HEK293 (cell line): Measurements from ENCODE around the gene ALDH1B1.

Source experiments
- CTCF ChIA-PET: fragments of 350-600 bp; formaldehyde crosslinking; extraction: SDS; loops from one replicate; lab custom pipeline; 2021; ENCODE audit warnings: antibody characterized with exemption; lab: Yijun Ruan, JAX
- POLR2A ChIA-PET: fragments of 300-600 bp; formaldehyde crosslinking; extraction: SDS; loops from one replicate; lab custom pipeline; 2020; ENCODE audit warnings: antibody characterized with exemption, inconsistent platforms; lab: Yijun Ruan, JAX
- H3K27ac ChIP-seq: fragments of 200-500 bp; sonication (Bioruptor generic); 2 replicates; pipeline ENCODE4 v1.5.1; 2014; ENCODE audit warnings: low read depth, low read length, control low read depth, inconsistent platforms; ENCODE audit errors: extremely low read depth
- H3K36me3 ChIP-seq, 2 experiments: fragments of 200-500 bp in 1 of 2; sonication (Bioruptor generic) in 1 of 2; 1 replicate in 1 of 2; 2 replicates in 1 of 2; pipeline ENCODE4 v1.5.1; 2014 to 2017; ENCODE audit warnings: inconsistent platforms in 2 of 2, low read length in 2 of 2; ENCODE audit not compliant: control insufficient read depth in 2 of 2, insufficient read depth in 1 of 2
- H3K4me1 ChIP-seq: fragments of 200-500 bp; sonication (Bioruptor generic); 2 replicates; pipeline ENCODE4 v1.5.1; 2014; ENCODE audit warnings: mild to moderate bottlenecking, low read length, inconsistent platforms; ENCODE audit not compliant: control insufficient read depth, insufficient read depth
- H3K4me3 ChIP-seq: 2 replicates; pipeline ENCODE4 v1.5.1; 2011; ENCODE audit warnings: low read depth, mild to moderate bottlenecking, control low read depth, low read length, moderate library complexity
- H3K9me3 ChIP-seq: fragments of 200-500 bp; sonication (Bioruptor generic); 2 replicates; pipeline ENCODE4 v1.5.1; 2014; ENCODE audit warnings: low read depth, low read length, inconsistent platforms; ENCODE audit not compliant: control insufficient read depth, insufficient read depth
- ELK4 ChIP-seq: IDR thresholded peaks from 2 replicates; pipeline ENCODE4 v1.6.1; 2011; ENCODE audit warnings: mild to moderate bottlenecking, low read depth, low read length, borderline replicate concordance
- GLIS2 ChIP-seq: fragments of 450-650 bp; formaldehyde crosslinking; IDR thresholded peaks from 2 replicates; pipeline ENCODE4 v1.5.1; 2016; ENCODE audit warnings: missing biosample characterization, missing genetic modification characterization
- KLF17 ChIP-seq: fragments of 450-650 bp; formaldehyde crosslinking; IDR thresholded peaks from 2 replicates; pipeline ENCODE4 v1.5.1; 2016; ENCODE audit warnings: missing biosample characterization, missing genetic modification characterization
- KLF8 ChIP-seq: fragments of 450-650 bp; formaldehyde crosslinking; IDR thresholded peaks from 2 replicates; pipeline ENCODE4 v1.5.1; 2016; ENCODE audit warnings: missing biosample characterization, missing genetic modification characterization
- PRDM1 ChIP-seq: fragments of 450-650 bp; formaldehyde crosslinking; IDR thresholded peaks from 2 replicates; pipeline ENCODE4; 2016; ENCODE audit warnings: missing biosample characterization, missing genetic modification characterization
- SETDB1 ChIP-seq: IDR thresholded peaks from one replicate; pipeline ENCODE4 v1.6.1; 2017; ENCODE audit warnings: mild to moderate bottlenecking, low read length, moderate library complexity, mixed read lengths; ENCODE audit not compliant: insufficient read length
- SP2 ChIP-seq: fragments of 450-650 bp; formaldehyde crosslinking; IDR thresholded peaks from 2 replicates; pipeline ENCODE4 v1.5.1; 2016; ENCODE audit warnings: missing biosample characterization, missing genetic modification characterization
- TSHZ1 ChIP-seq: fragments of 450-650 bp; formaldehyde crosslinking; IDR thresholded peaks from 2 replicates; pipeline ENCODE4 v1.5.1; 2016; ENCODE audit warnings: missing biosample characterization, missing genetic modification characterization, borderline replicate concordance
- ZBTB20 ChIP-seq: fragments of 450-650 bp; formaldehyde crosslinking; IDR thresholded peaks from 2 replicates; pipeline ENCODE4 v1.5.1; 2016; ENCODE audit warnings: missing biosample characterization, missing genetic modification characterization
- ZBTB48 ChIP-seq: fragments of 450-650 bp; formaldehyde crosslinking; IDR thresholded peaks from 2 replicates; pipeline ENCODE4 v1.5.1; 2016; ENCODE audit warnings: missing biosample characterization, missing genetic modification characterization
- ZFHX2 ChIP-seq: fragments of 450-650 bp; formaldehyde crosslinking; conservative IDR thresholded peaks from 2 replicates; pipeline ENCODE4 v1.5.1; 2016; ENCODE audit warnings: missing biosample characterization, missing genetic modification characterization
- ZNF121 ChIP-seq: fragments of 450-650 bp; formaldehyde crosslinking; IDR thresholded peaks from 2 replicates; pipeline ENCODE4 v1.5.1; 2016; ENCODE audit warnings: missing biosample characterization, missing genetic modification characterization
- ZNF155 ChIP-seq: fragments of 450-650 bp; formaldehyde crosslinking; IDR thresholded peaks from 2 replicates; pipeline ENCODE4 v1.5.1; 2016; ENCODE audit warnings: missing biosample characterization, missing genetic modification characterization
- ZNF214 ChIP-seq: fragments of 450-650 bp; formaldehyde crosslinking; IDR thresholded peaks from 2 replicates; pipeline ENCODE4 v1.5.1; 2017; ENCODE audit warnings: missing biosample characterization, mild to moderate bottlenecking, missing genetic modification characterization, borderline replicate concordance
- ZNF350 ChIP-seq: fragments of 450-650 bp; formaldehyde crosslinking; IDR thresholded peaks from 2 replicates; pipeline ENCODE4 v1.5.0; 2017; ENCODE audit warnings: missing biosample characterization, mild to moderate bottlenecking, missing genetic modification characterization
- ZNF433 ChIP-seq: fragments of 450-650 bp; formaldehyde crosslinking; IDR thresholded peaks from 2 replicates; pipeline ENCODE4 v1.5.1; 2016; ENCODE audit warnings: missing biosample characterization, missing genetic modification characterization, low read depth
- ZNF510 ChIP-seq: fragments of 450-650 bp; formaldehyde crosslinking; IDR thresholded peaks from 2 replicates; pipeline ENCODE4 v1.5.1; 2018; ENCODE audit warnings: mild to moderate bottlenecking, missing genetic modification characterization, missing biosample characterization; ENCODE audit not compliant: insufficient replicate concordance
- ZNF549 ChIP-seq: fragments of 450-650 bp; IDR thresholded peaks from 2 replicates; pipeline ENCODE4 v1.5.1; 2018; ENCODE audit warnings: missing biosample characterization, missing genetic modification characterization, mild to moderate bottlenecking, inconsistent platforms, moderate library complexity
- ZNF624 ChIP-seq: fragments of 450-650 bp; formaldehyde crosslinking; IDR thresholded peaks from 2 replicates; pipeline ENCODE4 v1.5.1; 2017; ENCODE audit warnings: missing biosample characterization, missing genetic modification characterization
- ZNF843 ChIP-seq: fragments of 450-650 bp; formaldehyde crosslinking; IDR thresholded peaks from 2 replicates; pipeline ENCODE4 v1.5.1; 2016; ENCODE audit warnings: missing biosample characterization, missing genetic modification characterization
- ZSCAN4 ChIP-seq: fragments of 450-650 bp; formaldehyde crosslinking; IDR thresholded peaks from 2 replicates; pipeline ENCODE4 v1.5.1; 2017; ENCODE audit warnings: missing biosample characterization, missing genetic modification characterization
- TF ChIP-seq, protein P1 (sequence below): fragments of 450-650 bp; formaldehyde crosslinking; conservative IDR thresholded peaks from 2 replicates; pipeline ENCODE4 v1.5.1; 2016; ENCODE audit warnings: low read depth, missing biosample characterization, missing genetic modification characterization

Gene ALDH1B1

DNA sequence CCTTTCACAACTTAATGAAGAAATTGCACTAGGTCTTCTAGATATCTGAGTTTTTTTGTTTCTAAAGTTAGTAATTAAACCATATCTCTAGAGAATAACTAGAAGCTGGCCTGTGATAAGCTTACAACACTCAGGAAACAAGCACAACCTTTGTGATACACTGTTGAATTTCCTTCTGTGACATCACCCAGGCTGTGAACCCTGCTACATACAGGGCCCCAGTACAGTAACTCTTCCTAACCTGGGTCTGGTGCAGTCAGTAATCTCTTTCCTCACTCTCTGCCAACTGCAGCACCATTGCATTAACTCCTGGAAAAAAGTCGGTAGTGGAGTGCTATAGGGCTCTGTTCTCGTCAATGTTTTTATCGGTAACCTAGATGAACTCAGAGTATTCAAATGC lies 42.4 kb downstream of the ALDH1B1 start:
- H3K4me3 ChIP-seq = no peak overlapping the region
- H3K4me1 ChIP-seq = no peaks in the 10 kb centered on the region
- TF ChIP-seq ZNF433 (tag by site-specific recombination) = no peak
- TF ChIP-seq PRDM1 (tag by site-specific recombination) = no peak
- TF ChIP-seq ZSCAN4 (tag by site-specific recombination) = no peak
- no peak for TF ChIP-seq ZNF214
- no peaks in the 10 kb centered on the region for H3K36me3 ChIP-seq
- ChIA-PET POLR2A (no interaction called here), CTCF (interaction anchor here (0.6 to 6.5 kb wide), 4 partner anchors 9 to 46 kb away, joined by 3 to 58 read pairs (median 3); no protein-coding TSS in a partner anchor)
- H3K9me3 ChIP-seq = no peaks in the 10 kb centered on the region
- H3K27ac ChIP-seq = no peak overlapping the region

GRCh38 chr9:38435521-38435920 lies 43.0 kb downstream of the ALDH1B1 start:
- ChIA-PET POLR2A (no interaction called here), CTCF (interaction anchor here (1.1 to 6.5 kb wide), 3 partner anchors 14 to 47 kb away, joined by 3 to 58 read pairs (median 3); no protein-coding TSS in a partner anchor)
- Histone ChIP-seq H3K4me1 (no peaks in the 10 kb centered on the region), H3K27ac (no peak overlapping the region), H3K9me3 (no peaks in the 10 kb centered on the region), H3K4me3 (no peak overlapping the region), H3K36me3 (no peaks in the 10 kb centered on the region)
- TF ChIP-seq ZFHX2 (tag by site-specific recombination) = no peak
- TF ChIP-seq ZNF510 (tag by site-specific recombination) = no peak
- TF ChIP-seq SP2 (tag by site-specific recombination) = no peak
- no peak for TF ChIP-seq ZNF350 (tag by site-specific recombination)
- TF ChIP-seq ZNF121 (tag by site-specific recombination) = no peak
- TF ChIP-seq ZBTB20 (tag by site-specific recombination) = no peak
- TF ChIP-seq ZBTB48 (tag by site-specific recombination) = no peak
- no peak for TF ChIP-seq ZNF843
- no peak for TF ChIP-seq ZNF214
- no peak for TF ChIP-seq ZNF155
- TF ChIP-seq KLF17 (tag by site-specific recombination) = no peak
- no peak for TF ChIP-seq ZNF624 (tag by site-specific recombination)
- TF ChIP-seq ZNF549 (tag by site-specific recombination) = no peak
- TF ChIP-seq TSHZ1 (tag by site-specific recombination) = no peak
- TF ChIP-seq, protein P1, sequence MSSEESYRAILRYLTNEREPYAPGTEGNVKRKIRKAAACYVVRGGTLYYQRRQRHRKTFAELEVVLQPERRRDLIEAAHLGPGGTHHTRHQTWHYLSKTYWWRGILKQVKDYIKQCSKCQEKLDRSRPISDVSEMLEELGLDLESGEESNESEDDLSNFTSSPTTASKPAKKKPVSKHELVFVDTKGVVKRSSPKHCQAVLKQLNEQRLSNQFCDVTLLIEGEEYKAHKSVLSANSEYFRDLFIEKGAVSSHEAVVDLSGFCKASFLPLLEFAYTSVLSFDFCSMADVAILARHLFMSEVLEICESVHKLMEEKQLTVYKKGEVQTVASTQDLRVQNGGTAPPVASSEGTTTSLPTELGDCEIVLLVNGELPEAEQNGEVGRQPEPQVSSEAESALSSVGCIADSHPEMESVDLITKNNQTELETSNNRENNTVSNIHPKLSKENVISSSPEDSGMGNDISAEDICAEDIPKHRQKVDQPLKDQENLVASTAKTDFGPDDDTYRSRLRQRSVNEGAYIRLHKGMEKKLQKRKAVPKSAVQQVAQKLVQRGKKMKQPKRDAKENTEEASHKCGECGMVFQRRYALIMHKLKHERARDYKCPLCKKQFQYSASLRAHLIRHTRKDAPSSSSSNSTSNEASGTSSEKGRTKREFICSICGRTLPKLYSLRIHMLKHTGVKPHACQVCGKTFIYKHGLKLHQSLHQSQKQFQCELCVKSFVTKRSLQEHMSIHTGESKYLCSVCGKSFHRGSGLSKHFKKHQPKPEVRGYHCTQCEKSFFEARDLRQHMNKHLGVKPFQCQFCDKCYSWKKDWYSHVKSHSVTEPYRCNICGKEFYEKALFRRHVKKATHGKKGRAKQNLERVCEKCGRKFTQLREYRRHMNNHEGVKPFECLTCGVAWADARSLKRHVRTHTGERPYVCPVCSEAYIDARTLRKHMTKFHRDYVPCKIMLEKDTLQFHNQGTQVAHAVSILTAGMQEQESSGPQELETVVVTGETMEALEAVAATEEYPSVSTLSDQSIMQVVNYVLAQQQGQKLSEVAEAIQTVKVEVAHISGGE (tag by site-specific recombination) = no peak
- no peak for TF ChIP-seq GLIS2 (tag by site-specific recombination)
- TF ChIP-seq SETDB1 = no peak
- TF ChIP-seq ELK4 = no peak
- no peak for TF ChIP-seq KLF8 (tag by site-specific recombination)
